Inflammatory macrophage treated with lipopolysaccharide for 1 hour (primary cell): ENCODE measurements around the gene SLC17A5.
"Not testable (repeated sequence)": the region's sequence is repeated elsewhere in the genome, so short reads cannot be mapped to it uniquely, and the experiment has no call there.

Experiments used
- DNase-seq, 2 donors: peaks; one replicate each; pipeline ENCODE4 v3.0.0-alpha.2; 2020 to 2022

SLC17A5 gene

GRCh38 chr6:73653571-73654424 is at the start of gene SLC17A5:
SLC17A5 (minus strand) TSS chr6:73653992; CDS start chr6:73653886, 106 bp downstream.
- DNase-seq: peak; percentile 94 to 95

GRCh38 chr6:73703466-73703865 is 49.7 kb upstream of the SLC17A5 start:
- no peak for DNase-seq

- DNase-seq: no peak
These were observed 48.7 kb upstream of the SLC17A5 start for GRCh38 chr6:73702444-73702843.

- no peak for DNase-seq
These were observed 46.1 kb upstream of the SLC17A5 start for GRCh38 chr6:73699676-73700459.

GRCh38 chr6:73696966-73697655 is 43.3 kb upstream of the SLC17A5 start:
- DNase-seq: no peak

- DNase-seq: peak; percentile 66 to 67
These were observed 42.0 kb upstream of the SLC17A5 start, which contains the start of gene CD109 for GRCh38 chr6:73695619-73696421. CD109 (plus strand) TSS chr6:73696203; CDS start chr6:73696216, 13 bp downstream.

- DNase-seq: no peak
These were observed 41.1 kb upstream of the SLC17A5 start for GRCh38 chr6:73694711-73695411.

GRCh38 chr6:73691512-73691911 is 37.7 kb upstream of the SLC17A5 start:
- DNase-seq: no peak

GRCh38 chr6:73690056-73690455 is 36.3 kb upstream of the SLC17A5 start:
- peak in 1 of 2 donors; percentile 44 for DNase-seq

- no peak for DNase-seq
These were observed 34.6 kb upstream of the SLC17A5 start for GRCh38 chr6:73688351-73688750.

- DNase-seq: not testable (repeated sequence)
These were observed 29.8 kb upstream of the SLC17A5 start for GRCh38 chr6:73683574-73683973.

GRCh38 chr6:73680289-73680918 is 26.6 kb upstream of the SLC17A5 start:
- DNase-seq: no peak

GRCh38 chr6:73679846-73680245 is 26.1 kb upstream of the SLC17A5 start:
- not testable (repeated sequence) for DNase-seq

GRCh38 chr6:73679009-73679408 is 25.2 kb upstream of the SLC17A5 start:
- no peak for DNase-seq

GRCh38 chr6:73675466-73676098 is 21.8 kb upstream of the SLC17A5 start:
- DNase-seq: peak; percentile 67 to 97

- peak; percentile 55 to 66 for DNase-seq
These were observed 18.3 kb upstream of the SLC17A5 start for GRCh38 chr6:73671911-73672685.

GRCh38 chr6:73669005-73669404 is 15.2 kb upstream of the SLC17A5 start:
- DNase-seq: no peak

GRCh38 chr6:73667798-73668197 is 14.0 kb upstream of the SLC17A5 start:
- no peak for DNase-seq

- DNase-seq: no peak
These were observed 12.6 kb upstream of the SLC17A5 start for GRCh38 chr6:73666393-73666792.
